Ovary (tissue), 1 donor: ENCODE results near the gene PTPRB.

ENCODE experiments used
- EP300 ChIP-seq: sonication (generic); formaldehyde crosslinking; IDR thresholded peaks from one replicate; pipeline ENCODE4 v1.6.1; 2017; ENCODE audit warnings: antibody characterized with exemption
- POLR2A ChIP-seq: fragments of 450-650 bp; IDR thresholded peaks from one replicate; pipeline ENCODE4 v1.6.1; 2017; ENCODE audit warnings: antibody characterized with exemption, mild to moderate bottlenecking, moderate library complexity

GRCh38 chr12:70543444-70543843 lies 93.8 kb downstream of the PTPRB start:
- TF ChIP-seq EP300 (no peak), POLR2A (no peak)
